Measurements from ENCODE around the gene PGPEP1. TPM values are rescaled to one million over a fixed set of nuclear protein-coding genes. Genes with fewer than 3 reads are reported as not detected.
A peak's percentile ranks its signal among the peaks of the same experiment; 100 is the strongest.
"Not testable (repeated sequence)": the region's sequence is repeated elsewhere in the genome, so short reads cannot be mapped to it uniquely, and the experiment has no call there.

The PGPEP1 gene
- total and polyA plus RNA-seq, 10 donors, result 9.3 to 65.6 (median 37.4) TPM

- Histone ChIP-seq H3K27ac (peak overlapping the region in 7 of 8 donors; percentile 51 to 92 (median 65)), H3K9me3 (no peaks in the 10 kb centered on the region), H3K27me3 (replicated peaks in 1 of 7) (peaks cover 0 to 17% (median 0%) of the 10 kb centered on the region in 7 donors), H3K36me3 (no peaks in the 10 kb centered on the region), H3K4me3 (peak overlapping the region in 1 of 8 donors; percentile 19), H3K4me1 (peaks cover 13 to 76% (median 49%) of the 10 kb centered on the region in 6 donors)
- WGBS, 5 donors, result 23 to 38% (median 29%) methylated on average over 7 of the region's 7 CpGs
- TF ChIP-seq POLR2A (IDR thresholded peaks at IDR 0.05) (no peak), CTCF (IDR thresholded peaks at IDR 0.05 in 8 of 11, conservative IDR thresholded peaks at IDR 0.05 in 3 of 11) (peak in 8 of 11 experiments; percentile 12 to 54 (median 40)), POLR2AphosphoS5 (IDR thresholded peaks at IDR 0.05) (peak in 2 of 3 donors; percentile 46 to 71)
- intact Hi-C loops (cut with DNase I; ENCODE audit: low total_unique reads), result no loop called here
- DNase-seq, result peak; percentile 85
These were observed 61.2 kb downstream of the PGPEP1 start for GRCh38 chr19:18401580-18402112.

DNA sequence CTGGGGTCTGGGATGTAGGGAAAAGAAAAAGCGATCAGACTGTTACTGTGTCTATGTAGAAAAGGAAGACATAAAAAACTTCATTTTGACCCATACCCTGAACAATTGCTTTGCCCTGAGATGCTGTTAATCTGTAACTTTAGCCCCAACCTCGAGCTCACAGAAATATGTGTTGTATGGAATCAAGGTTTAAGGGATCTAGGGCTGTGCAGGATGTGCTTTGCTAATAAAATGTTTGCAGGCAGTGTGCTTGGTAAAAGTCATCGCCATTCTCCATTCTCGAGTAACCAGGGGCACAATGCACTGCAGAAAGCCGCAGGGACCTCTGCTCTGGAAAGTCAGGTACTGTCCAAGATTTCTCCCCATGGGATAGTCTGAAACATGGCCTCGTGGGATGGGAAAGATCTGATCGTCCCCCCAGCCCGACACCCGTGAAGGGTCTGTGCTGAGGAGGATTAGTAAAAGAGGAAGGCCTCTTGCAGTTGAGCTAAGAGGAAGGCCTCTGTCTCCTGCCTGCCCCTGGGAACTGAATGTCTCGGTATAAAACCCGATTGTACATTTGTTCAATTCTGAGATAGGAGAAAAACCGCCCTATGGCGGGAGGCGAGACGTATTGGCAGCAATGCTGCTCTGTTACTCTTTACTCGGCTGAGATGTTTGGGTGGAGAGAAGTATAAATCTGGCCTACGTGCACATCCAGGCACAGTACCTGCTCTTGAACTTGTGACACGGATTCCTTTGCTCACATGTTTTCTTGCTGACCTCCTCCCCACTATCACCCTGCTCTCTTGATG, 62.3 kb downstream of the PGPEP1 start:
- H3K27me3 ChIP-seq (replicated peaks in 1 of 7); intact Hi-C loops (cut with DNase I; ENCODE audit: low total_unique reads); H3K9me3 ChIP-seq; DNase-seq; H3K4me3 ChIP-seq; H3K36me3 ChIP-seq: not testable (repeated sequence)
- Histone ChIP-seq H3K27ac (peak overlapping the region in 7 of 8 donors; percentile 31 to 92 (median 51)), H3K4me1 (peaks cover 3 to 69% (median 39%) of the 10 kb centered on the region in 6 donors)
- 44 to 68% (median 49%) methylated on average over 18 of the region's 18 CpGs for WGBS, 5 donors

DNA sequence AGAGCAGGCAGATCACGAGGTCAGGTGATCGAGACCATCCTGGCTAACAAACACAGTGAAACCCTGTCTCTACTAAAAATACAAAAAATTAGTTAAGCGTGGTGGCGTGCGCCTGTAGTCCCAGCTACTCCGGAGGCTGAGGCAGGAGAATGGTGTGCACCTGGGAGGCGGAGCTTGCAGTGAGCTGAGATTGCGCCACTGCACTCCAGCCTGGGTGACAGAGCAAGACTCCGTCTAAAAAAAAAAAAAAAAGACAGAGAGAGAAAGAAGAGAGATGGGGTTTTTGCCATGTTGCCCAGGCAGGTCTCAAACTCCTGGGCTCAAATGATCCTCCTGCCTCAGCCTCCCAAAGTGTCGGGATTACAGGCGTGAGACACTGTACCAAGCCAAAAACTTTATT, 65.4 kb downstream of the PGPEP1 start:
- intact Hi-C loops (cut with DNase I; ENCODE audit: low total_unique reads); H3K27me3 ChIP-seq (replicated peaks in 1 of 7); H3K4me3 ChIP-seq; H3K27ac ChIP-seq; H3K9me3 ChIP-seq; H3K36me3 ChIP-seq; DNase-seq: not testable (repeated sequence)
- peaks cover 0 to 62% (median 33%) of the 10 kb centered on the region in 6 donors for H3K4me1 ChIP-seq
- 79 to 92% (median 89%) methylated on average over 11 of the region's 11 CpGs for WGBS, 5 donors

DNA sequence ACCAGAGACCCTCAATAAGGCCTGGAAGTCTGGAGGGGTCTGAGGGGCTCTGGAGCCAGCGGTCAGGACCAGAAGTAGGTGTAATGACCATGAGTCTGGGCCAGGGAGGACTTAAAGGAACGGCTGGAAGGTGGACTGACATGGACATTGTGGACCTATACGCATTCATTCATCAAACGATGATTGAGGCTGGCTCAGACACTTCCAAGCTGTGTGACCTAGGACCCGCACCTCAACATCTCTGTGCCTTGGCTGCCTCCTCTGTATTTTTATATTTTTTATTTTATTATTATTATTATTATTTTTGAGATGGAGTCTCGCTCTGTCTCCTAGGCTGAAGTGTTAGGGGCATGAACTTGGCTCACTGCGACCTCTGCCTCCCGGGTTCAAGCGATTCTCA, 66.4 kb downstream of the PGPEP1 start:
- Histone ChIP-seq H3K4me3 (no peak overlapping the region), H3K4me1 (peaks cover 0 to 56% (median 27%) of the 10 kb centered on the region in 6 donors), H3K27me3 (replicated peaks in 1 of 7) (peaks cover 0 to 9% (median 0%) of the 10 kb centered on the region in 7 donors), H3K9me3 (no peaks in the 10 kb centered on the region), H3K27ac (no peak overlapping the region), H3K36me3 (no peaks in the 10 kb centered on the region)
- 87 to 96% (median 93%) methylated on average over 9 of the region's 9 CpGs for WGBS, 5 donors
- DNase-seq, result no peak
- TF ChIP-seq CTCF (IDR thresholded peaks at IDR 0.05 in 8 of 11, conservative IDR thresholded peaks at IDR 0.05 in 3 of 11) (no peak), POLR2AphosphoS5 (IDR thresholded peaks at IDR 0.05) (no peak), POLR2A (IDR thresholded peaks at IDR 0.05) (no peak)
- intact Hi-C loops (cut with DNase I; ENCODE audit: low total_unique reads), result no loop called here

GRCh38 chr19:18408053-18408476, 67.7 kb downstream of the PGPEP1 start:
- no peak overlapping the region for H3K27ac ChIP-seq
- H3K9me3 ChIP-seq, result no peaks in the 10 kb centered on the region
- H3K27me3 ChIP-seq (replicated peaks in 1 of 7), result peaks cover 0 to 21% (median 0%) of the 10 kb centered on the region in 7 donors
- no peaks in the 10 kb centered on the region for H3K36me3 ChIP-seq
- H3K4me3 ChIP-seq, result no peak overlapping the region
- peak in 10 of 11 experiments; percentile 17 to 70 (median 53) for TF ChIP-seq CTCF (IDR thresholded peaks at IDR 0.05 in 8 of 11, conservative IDR thresholded peaks at IDR 0.05 in 3 of 11)
- TF ChIP-seq POLR2AphosphoS5 (IDR thresholded peaks at IDR 0.05), result peak in 2 of 3 donors; percentile 8 to 67
- no peak for TF ChIP-seq POLR2A (IDR thresholded peaks at IDR 0.05)
- H3K4me1 ChIP-seq, result peaks cover 0 to 43% (median 20%) of the 10 kb centered on the region in 6 donors
- peak; percentile 84 for DNase-seq
- WGBS, 5 donors, result 35 to 54% (median 37%) methylated on average over 10 of the region's 10 CpGs
- intact Hi-C loops (cut with DNase I; ENCODE audit: low total_unique reads), result no loop called here
